RPMI7951 (cell line): ENCODE results near the gene LIN9. TPM values are rescaled to one million over a fixed set of nuclear protein-coding genes. Genes with fewer than 3 reads are reported as not detected.
"Not testable (repeated sequence)": the region's sequence is repeated elsewhere in the genome, so short reads cannot be mapped to it uniquely, and the experiment has no call there.

Experiments
- DNase-seq: peaks from one replicate; pipeline ENCODE4 v3.0.0-alpha.2; 2012; ENCODE audit warnings: low read depth
- total RNA-seq: library from RNA; depleted of rRNA; stranded (reverse); fragments of >200 nt; shearing (Covaris generic); gene quantifications from 2 replicates; pipeline ENCODE4 v1.2.3, GENCODE V29; 2014; rRNA removed

LIN9 gene
- 17.5 and 22.7 TPM in 2 replicates for total RNA-seq

DNA sequence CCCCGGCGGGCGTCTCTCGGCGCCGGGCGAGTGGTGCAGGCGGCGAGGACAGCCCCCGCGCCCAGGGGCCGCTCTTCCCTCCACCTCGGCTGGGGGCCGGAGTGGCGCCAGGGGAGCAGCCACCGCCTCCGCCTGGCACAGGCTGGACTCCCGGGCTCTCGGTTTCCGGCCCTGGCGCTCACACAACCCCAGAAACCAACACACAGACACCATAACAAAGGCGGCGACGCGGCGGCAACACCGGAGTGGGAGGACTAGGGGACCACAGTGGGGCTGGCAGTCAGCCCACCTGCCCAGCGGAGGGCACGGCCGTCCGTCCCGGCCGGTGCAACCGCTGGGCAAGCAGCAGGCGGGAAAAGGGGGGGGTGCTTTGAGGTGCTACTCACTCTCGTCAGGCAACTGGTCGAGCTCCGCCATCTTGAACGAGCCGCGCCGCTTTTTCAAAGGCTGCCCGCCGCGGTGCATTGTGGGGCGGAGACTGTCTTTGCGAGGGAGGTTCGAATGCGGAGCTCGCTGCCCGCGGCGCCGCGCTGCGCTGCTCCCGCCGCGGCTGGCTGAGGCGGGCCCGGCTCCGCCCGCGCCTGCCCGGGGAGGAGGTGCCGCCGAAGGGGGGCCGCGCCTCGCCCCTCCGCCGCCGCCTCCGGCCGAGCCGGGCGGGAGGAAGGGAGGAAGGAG, at the start of gene LIN9:
LIN9 (minus strand) TSS at position 442 of the 675 bp plus-strand sequence; CDS start at position 417, 25 bp downstream.
- peak; percentile 86 for DNase-seq

DNA sequence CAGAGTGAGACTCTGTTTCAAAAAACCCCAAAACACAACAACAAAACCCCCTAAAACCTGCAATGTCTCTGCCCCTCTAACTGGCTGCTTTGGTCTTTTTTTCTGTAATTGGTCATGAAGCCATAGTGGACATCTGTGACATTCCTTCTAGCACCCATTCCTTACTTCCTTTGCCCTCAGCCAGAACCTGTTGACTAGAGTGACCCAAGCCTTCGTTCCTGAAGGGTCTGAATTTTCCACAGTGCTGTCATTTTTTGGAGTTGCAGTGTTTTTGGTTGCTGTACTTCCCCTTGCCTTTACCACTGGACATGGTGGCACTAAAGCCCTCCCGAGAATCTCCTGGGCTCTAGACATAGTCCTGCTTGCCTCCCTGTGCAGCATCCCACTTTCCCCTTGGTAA, 48.5 kb upstream of the LIN9 start:
- DNase-seq: no peak

- DNase-seq: no peak
Observed at GRCh38 chr1:226355669-226356551, 46.9 kb upstream of the LIN9 start.

- DNase-seq: no peak
Observed at GRCh38 chr1:226355016-226355415, 46.1 kb upstream of the LIN9 start.

DNA sequence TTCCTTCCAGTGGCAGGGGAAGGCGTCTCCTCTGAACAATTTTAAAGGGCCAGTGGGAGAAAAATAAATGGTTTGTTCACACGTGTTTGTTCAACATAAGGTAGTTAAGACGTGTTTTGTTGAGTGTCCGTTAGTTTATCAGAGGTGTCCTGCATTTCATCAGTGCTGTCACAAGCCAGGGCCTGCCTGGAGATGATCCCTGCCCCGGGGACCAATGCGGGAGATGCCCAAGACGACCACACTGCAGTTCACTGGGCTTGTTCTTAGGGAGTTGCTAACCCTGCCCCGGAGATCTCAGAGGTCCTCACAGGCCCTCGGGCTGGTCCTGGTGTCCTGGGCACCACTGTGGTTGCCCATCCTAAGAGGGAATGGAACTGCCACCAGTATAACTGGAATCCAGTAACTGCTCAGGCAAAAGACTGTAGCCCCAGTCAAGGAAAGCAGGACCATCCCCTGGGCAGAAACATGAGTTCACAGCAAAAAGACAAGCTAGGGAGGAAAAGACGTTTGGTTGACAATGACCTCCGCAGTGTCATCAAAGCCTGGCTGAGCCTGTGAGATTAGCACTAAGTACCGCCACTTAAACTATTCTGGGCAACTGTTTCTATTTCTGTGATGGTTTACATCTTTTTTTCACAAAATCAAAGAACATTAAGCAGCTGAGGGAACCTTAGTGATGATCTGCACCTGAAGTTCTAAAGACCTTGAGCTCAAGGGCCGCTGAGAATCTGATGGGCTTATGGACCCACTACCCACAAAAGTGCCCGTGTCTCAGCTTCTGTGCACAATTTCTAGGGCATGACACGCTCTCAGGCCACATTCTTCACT, 44.9 kb upstream of the LIN9 start:
- DNase-seq: no peak

DNA sequence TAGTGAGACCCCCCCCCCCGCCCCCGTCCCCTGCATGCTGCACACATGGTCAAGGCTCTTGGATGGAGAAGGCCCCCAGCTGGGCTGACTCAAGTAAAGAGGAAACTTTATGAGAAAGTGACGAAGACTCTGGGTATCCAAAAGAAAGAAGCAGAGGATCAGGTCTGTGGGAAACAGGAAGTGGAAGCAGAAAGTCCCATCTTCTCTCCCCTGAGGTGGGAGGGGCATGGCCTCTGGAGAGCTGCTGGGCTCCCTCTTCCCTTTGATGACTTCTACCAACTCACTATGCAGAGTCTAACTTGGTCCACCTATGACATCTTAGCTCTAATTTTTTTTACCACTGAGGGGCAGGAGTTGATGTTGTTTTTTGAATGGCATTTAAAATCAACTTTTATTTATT, 42.7 kb upstream of the LIN9 start:
- DNase-seq: no peak

DNA sequence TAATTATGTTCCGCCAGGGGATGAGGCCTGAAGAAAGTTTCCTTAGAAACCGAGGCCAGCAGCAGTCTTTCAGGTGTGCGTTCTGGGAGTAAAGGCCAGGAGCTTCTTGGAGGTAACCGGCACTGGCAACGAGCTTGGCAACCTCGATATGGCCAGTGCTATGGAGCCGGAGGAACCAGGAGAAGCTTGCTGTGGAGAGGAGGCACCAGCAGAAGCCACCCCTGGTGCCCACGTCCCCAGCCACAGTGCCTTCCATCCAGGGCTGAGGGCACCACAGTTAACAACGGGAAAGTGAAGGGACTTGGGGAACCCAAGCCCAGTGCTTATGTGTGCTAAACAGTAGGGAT, 41.5 kb upstream of the LIN9 start:
- no peak for DNase-seq

DNA sequence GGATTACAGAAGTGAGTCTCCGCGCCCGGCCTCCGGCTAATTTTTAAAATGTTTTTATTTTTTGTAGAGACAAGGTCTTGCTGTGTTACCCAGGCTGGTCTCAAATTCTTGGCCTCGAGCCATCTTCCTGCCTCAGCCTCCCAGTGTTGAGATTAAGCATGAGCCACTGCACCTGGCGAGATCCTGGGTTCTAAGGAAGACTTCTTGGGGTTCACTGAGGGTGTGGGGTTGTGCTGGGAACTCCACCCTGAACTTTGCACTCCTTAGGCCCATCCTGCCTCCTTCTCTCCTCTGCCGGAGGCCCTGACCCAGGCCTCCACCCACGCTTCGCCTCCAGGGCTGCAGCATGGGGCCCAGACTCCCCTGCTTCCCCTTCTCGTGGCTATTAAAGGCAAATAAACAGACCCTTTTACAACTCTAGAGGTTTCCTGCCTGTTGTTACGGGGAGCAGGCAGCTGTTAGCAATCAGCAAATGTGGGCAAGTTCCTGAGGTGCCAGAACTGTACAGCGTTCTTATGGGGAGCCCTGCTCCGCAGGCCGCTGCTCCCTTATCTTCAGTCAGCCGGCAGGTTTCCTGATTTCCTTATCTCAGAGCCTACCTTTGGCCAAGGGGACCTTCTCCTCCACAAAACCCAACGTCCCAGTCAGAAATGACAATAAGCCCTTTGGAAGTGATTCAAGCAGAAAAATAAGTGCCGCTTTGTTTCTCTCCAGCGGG, 41.0 kb upstream of the LIN9 start:
- no peak for DNase-seq

DNA sequence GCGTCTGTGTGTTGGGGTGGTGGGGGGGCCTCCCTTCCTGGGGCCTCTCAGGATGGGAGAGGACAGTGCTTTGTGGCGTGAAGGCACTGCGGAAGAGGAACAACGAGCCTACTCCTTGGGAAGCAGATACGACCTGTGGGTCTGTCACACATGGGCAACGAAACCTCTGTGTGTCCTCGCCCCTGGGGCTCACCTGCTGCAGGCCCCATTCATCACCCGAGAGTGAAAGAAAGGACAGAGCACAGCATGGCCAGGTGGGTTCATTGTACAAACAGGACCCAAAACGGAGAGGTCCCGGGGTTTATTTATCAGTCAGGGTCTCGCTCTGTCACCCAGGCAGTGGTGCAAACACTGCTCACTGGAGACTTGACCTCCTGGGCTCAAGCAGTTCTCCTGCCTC, 40.1 kb upstream of the LIN9 start:
- no peak for DNase-seq

DNA sequence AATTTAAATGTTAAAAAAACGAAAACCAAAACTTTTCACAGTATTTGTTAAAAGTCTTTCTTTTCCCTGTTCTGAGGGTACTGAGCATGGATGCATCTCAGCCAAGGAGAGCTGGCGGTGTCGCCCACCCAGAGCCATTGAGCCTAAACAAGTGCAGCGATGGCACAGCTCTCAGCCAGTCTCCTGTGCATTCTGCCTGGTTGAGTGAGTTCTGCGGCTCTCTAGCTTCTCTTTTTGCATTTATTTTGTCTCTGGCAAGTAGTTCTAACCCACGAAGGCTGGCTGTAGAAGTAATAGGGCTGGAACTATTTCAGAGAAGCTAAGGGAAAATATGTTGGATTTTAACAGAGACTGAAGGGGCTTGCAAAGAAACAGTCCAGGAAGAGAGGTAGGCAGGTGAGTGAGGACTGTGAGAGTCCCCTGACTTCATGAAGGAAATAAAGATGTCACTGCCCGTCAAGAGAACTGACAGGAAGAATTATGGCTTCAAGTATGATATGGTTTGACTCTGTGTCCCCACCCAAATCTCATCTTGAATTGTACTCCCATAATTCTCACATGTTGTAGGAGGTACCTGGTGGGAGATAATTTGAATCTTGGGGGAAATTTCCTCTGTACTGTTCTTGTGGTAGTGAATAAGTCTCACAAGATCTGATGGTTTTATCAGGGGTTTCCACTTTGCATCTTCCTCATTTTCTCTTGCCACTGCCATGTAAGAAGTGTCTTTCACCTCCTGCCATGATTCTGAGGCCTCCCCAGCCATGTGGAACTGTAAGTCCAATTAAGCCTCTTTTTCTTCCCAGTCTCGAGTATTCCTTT, 35.7 kb upstream of the LIN9 start:
- no peak for DNase-seq

DNA sequence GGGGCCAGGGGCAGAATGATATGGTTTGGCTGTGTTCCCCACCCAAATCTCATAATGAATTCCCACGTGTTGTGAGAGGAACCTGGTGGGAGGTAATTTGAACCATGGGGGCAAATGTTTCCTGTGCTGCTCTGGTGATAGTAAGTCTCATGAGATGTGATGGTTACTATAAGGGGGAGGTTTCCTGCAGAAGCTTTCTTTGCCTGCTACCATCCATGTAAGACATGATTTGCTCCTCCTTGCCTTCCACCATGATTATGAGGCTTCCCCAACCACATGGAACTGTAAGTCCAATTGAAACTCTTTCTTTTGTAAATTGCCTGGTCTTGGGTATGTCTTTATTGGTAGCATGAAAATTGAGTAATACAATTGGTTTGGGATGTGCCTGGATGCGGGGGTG, 33.7 kb upstream of the LIN9 start:
- no peak for DNase-seq

DNA sequence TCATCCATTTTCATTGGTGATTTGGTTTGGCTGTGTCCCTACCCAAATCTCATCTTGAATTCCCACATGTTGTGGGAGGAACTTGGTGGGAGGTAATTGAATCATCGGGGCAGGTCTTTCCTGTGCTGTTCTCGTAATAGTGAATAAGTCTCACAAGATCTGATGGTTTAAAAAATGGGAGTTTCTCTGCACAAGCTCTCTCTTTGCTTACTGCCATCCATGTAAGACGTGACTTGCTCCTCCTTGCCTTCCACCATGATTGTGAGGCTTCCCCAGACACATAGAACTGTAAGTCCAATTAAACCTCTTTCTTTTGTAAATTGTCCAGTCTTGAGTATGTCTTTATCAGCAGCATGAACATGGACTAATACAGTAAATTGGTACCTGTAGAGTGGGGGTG, 31.1 kb upstream of the LIN9 start:
- not testable (repeated sequence) for DNase-seq

DNA sequence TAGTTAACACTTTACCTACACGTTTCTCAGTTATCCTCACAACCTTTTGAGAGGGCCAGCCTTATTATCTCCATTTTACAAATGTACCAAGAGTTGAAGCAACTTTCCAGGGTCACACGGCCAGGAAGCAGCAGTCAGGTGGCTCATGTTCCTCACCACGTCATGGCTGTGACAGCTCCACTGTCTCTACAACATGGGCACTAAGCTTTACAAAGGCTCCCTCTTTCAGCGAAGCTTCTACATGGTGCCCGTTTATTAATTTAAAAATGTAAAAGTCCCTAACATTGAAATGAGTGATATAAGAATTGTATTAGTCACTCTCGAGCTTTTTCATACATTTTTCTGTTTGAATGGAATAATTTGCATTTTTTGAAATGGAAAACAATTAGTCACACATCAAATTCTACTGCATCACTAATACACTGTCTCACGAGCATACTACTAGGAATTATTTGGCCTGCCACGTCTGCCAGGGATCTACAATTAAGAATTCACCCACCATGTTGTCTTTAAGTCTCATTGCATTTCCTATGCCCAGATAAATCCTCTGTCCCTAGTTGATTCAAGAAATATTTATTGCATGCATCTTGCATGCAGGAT, 28.4 kb upstream of the LIN9 start:
- DNase-seq: no peak

DNA sequence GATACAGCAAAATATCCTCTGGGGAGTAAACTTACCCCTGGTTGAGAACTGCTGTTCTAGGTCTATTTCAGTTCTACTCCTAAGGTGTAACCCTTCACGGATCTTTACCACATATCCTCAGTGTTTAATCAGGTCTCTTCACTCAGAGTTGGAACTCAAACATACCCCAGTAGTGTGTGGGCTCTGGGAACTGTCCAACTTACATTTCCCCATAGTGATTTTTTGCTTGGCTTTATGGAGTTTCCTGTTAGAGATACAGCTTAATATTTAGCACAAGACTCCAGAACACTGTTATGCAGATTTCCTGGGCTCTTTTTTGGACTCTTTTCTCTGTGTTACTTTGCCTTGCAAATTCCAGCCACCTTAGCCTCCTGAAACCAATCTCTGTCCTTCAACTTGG, 26.7 kb upstream of the LIN9 start:
- DNase-seq: no peak

DNA sequence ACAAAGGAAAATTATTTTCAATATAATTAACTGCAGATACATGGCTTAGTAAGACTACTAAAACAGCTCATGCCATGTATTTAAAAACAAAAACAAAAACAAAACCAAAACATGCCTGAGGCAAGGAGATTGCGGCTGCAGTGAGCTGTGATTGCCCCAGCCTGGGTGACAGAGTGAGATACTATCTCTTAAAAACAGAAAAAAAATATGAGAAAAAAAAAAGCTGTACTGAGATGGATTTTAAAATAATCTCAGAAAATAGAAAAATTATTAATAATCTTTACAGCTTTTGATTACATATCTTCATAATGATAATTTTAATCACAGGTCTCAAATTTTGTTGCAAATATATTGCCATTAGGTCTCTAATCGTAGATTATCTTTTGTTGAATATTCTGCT, 24.0 kb upstream of the LIN9 start:
- no peak for DNase-seq

GRCh38 chr1:226329237-226329636, 20.3 kb upstream of the LIN9 start:
- no peak for DNase-seq

- DNase-seq: no peak
Observed at GRCh38 chr1:226327761-226328162, 18.8 kb upstream of the LIN9 start.

DNA sequence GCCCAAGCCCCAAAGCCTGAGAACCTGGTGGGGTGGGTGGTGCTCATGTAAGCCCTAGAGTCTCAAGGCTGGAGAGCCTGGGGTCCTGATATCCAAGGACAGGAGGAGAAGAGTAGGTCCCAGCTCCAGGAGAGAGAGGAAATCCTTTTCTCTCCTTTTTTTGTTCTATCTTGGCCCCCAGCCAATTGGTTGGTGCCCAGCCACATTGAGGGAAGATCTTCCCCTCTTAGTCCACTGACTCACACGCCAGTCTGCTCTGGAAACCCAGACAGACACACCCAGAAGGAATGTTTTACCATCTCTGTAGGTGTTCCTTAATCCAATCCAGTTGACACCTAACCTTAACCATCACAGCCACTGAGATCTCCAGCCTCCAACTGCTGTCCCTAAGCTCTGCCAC, 16.2 kb upstream of the LIN9 start:
- DNase-seq: peak; percentile 50

- DNase-seq: no peak
Observed at GRCh38 chr1:226324479-226324878, 15.5 kb upstream of the LIN9 start.

GRCh38 chr1:226322986-226323385, 14.0 kb upstream of the LIN9 start:
- no peak for DNase-seq
